ENCODE measurements around the gene MAS1L.
"Not testable (repeated sequence)": the region's sequence is repeated elsewhere in the genome, so short reads cannot be mapped to it uniquely, and the experiment has no call there.

MAS1L gene

GRCh38 chr6:29478740-29479139 lies 9.0 kb downstream of the MAS1L start:
- no peak for DNase-seq

- DNase-seq = no peak
These were observed 9.8 kb downstream of the MAS1L start for GRCh38 chr6:29477923-29478450.

GRCh38 chr6:29474996-29475395 lies 12.8 kb downstream of the MAS1L start:
- DNase-seq = no peak

GRCh38 chr6:29466241-29466640 lies 21.5 kb downstream of the MAS1L start:
- no peak for DNase-seq

- DNase-seq = no peak
These were observed 22.0 kb downstream of the MAS1L start for GRCh38 chr6:29465801-29466200.

GRCh38 chr6:29465279-29465678 lies 22.5 kb downstream of the MAS1L start:
- DNase-seq = no peak

- DNase-seq = no peak
These were observed 25.7 kb downstream of the MAS1L start for GRCh38 chr6:29462022-29462421.

GRCh38 chr6:29461021-29461814 lies 26.5 kb downstream of the MAS1L start:
- DNase-seq = no peak

GRCh38 chr6:29456971-29457370 lies 30.8 kb downstream of the MAS1L start, which contains the start of the genes OR11A1 and OR2H1:
OR11A1 (minus strand) TSS chr6:29457071; CDS start chr6:29427641, 29,430 bp downstream.
OR2H1 (plus strand) TSS chr6:29457155; CDS start chr6:29461770, 4,615 bp downstream.
- no peak for DNase-seq

GRCh38 chr6:29451471-29452193 lies 36.1 kb downstream of the MAS1L start:
- DNase-seq = no peak

- DNase-seq = no peak
These were observed 40.1 kb downstream of the MAS1L start for GRCh38 chr6:29447670-29448069.

- DNase-seq = not testable (repeated sequence)
These were observed 43.7 kb downstream of the MAS1L start for GRCh38 chr6:29444031-29444430.

GRCh38 chr6:29442719-29443118 lies 45.0 kb downstream of the MAS1L start:
- DNase-seq = no peak

GRCh38 chr6:29439006-29439405 lies 48.8 kb downstream of the MAS1L start, which contains the start of gene OR10C1:
OR10C1 (plus strand) TSS chr6:29439306; CDS start chr6:29440016, 710 bp downstream.
- DNase-seq = no peak

- not testable (repeated sequence) for DNase-seq
These were observed 51.0 kb downstream of the MAS1L start for GRCh38 chr6:29436730-29437129.

All from NCI-H345 (cell line).